Measurements from ENCODE around the gene MYCBP2. TPM values are rescaled to one million over a fixed set of nuclear protein-coding genes. Genes with fewer than 3 reads are reported as not detected.

The MYCBP2 gene
- total and polyA plus RNA-seq, 4 donors, result 12.1 to 86.4 (median 30.0) TPM

GRCh38 chr13:77312311-77312710, 14.6 kb downstream of the MYCBP2 start:
- H3K27ac ChIP-seq (ENCODE audit: low read depth in 1 of 2, low read length in 2 of 2), result no peak overlapping the region
- TF ChIP-seq RAD21 (IDR thresholded peaks at IDR 0.05), result no peak
- no peak for TF ChIP-seq TAF1 (conservative IDR thresholded peaks at IDR 0.05)
- no peak for TF ChIP-seq FOXA1 (IDR thresholded peaks at IDR 0.05)
- TF ChIP-seq, protein P1, sequence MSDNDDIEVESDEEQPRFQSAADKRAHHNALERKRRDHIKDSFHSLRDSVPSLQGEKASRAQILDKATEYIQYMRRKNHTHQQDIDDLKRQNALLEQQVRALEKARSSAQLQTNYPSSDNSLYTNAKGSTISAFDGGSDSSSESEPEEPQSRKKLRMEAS (IDR thresholded peaks at IDR 0.05), result no peak
- TF ChIP-seq, protein P2, sequence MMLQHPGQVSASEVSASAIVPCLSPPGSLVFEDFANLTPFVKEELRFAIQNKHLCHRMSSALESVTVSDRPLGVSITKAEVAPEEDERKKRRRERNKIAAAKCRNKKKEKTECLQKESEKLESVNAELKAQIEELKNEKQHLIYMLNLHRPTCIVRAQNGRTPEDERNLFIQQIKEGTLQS (IDR thresholded peaks at IDR 0.05), result no peak
- TF ChIP-seq FOXA2 (IDR thresholded peaks at IDR 0.05), result no peak
- no peak for TF ChIP-seq JUND (IDR thresholded peaks at IDR 0.05)
- no peak for TF ChIP-seq EGR1 (IDR thresholded peaks at IDR 0.05; ENCODE audit: low read depth in 2 of 2)
- no peak for TF ChIP-seq CTCF (IDR thresholded peaks at IDR 0.05; ENCODE audit: low read depth, low read length, missing input control)
- no peak for TF ChIP-seq SP1 (IDR thresholded peaks at IDR 0.05)
- no peak for TF ChIP-seq ZBTB33 (IDR thresholded peaks at IDR 0.05)
- no peak for TF ChIP-seq YY1 (IDR thresholded peaks at IDR 0.05)
- no peak for TF ChIP-seq HNF4G (IDR thresholded peaks at IDR 0.05)
- no peak for TF ChIP-seq GABPA (IDR thresholded peaks at IDR 0.05 in 1 of 2, conservative IDR thresholded peaks at IDR 0.05 in 1 of 2)
- no peak for TF ChIP-seq RXRA (IDR thresholded peaks at IDR 0.05)
- TF ChIP-seq, protein P3, sequence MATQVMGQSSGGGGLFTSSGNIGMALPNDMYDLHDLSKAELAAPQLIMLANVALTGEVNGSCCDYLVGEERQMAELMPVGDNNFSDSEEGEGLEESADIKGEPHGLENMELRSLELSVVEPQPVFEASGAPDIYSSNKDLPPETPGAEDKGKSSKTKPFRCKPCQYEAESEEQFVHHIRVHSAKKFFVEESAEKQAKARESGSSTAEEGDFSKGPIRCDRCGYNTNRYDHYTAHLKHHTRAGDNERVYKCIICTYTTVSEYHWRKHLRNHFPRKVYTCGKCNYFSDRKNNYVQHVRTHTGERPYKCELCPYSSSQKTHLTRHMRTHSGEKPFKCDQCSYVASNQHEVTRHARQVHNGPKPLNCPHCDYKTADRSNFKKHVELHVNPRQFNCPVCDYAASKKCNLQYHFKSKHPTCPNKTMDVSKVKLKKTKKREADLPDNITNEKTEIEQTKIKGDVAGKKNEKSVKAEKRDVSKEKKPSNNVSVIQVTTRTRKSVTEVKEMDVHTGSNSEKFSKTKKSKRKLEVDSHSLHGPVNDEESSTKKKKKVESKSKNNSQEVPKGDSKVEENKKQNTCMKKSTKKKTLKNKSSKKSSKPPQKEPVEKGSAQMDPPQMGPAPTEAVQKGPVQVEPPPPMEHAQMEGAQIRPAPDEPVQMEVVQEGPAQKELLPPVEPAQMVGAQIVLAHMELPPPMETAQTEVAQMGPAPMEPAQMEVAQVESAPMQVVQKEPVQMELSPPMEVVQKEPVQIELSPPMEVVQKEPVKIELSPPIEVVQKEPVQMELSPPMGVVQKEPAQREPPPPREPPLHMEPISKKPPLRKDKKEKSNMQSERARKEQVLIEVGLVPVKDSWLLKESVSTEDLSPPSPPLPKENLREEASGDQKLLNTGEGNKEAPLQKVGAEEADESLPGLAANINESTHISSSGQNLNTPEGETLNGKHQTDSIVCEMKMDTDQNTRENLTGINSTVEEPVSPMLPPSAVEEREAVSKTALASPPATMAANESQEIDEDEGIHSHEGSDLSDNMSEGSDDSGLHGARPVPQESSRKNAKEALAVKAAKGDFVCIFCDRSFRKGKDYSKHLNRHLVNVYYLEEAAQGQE (IDR thresholded peaks at IDR 0.05), result no peak
- no peak for TF ChIP-seq HNF4A (conservative IDR thresholded peaks at IDR 0.05)
- TF ChIP-seq NR2F2 (IDR thresholded peaks at IDR 0.05), result no peak
- no peaks in the 10 kb centered on the region for H3K27me3 ChIP-seq (ENCODE audit: control insufficient read depth in 4 of 4, insufficient read depth in 4 of 4, low read length in 3 of 4)
- H3K4me3 ChIP-seq (ENCODE audit: low read depth in 1 of 3, low read length in 3 of 3), result no peak overlapping the region
- peaks cover 3 to 15% (median 12%) of the 10 kb centered on the region in 4 donors for H3K4me1 ChIP-seq (ENCODE audit: control insufficient read depth in 4 of 4, insufficient read depth in 4 of 4, low read length in 3 of 4)
- peaks cover 0 to 1% (median 0%) of the 10 kb centered on the region in 4 donors for H3K36me3 ChIP-seq (ENCODE audit: control insufficient read depth in 4 of 4, insufficient read depth in 3 of 4, low read depth in 1 of 4, low read length in 3 of 4)
- no peak for DNase-seq (ENCODE audit: low spot score)
- H3K9me3 ChIP-seq (ENCODE audit: control insufficient read depth in 4 of 4, low read length in 3 of 4), result no peaks in the 10 kb centered on the region
- WGBS, result 57% methylated on average over 1 of the region's 1 CpG
- H3K9ac ChIP-seq (ENCODE audit: low read depth in 1 of 2, low read length in 2 of 2), result no peak overlapping the region

Data from liver (tissue), 9 donors.